Measurements from ENCODE around the gene PFKFB3.
A peak's percentile ranks its signal among the peaks of the same experiment; 100 is the strongest.
"Not testable (repeated sequence)": the region's sequence is repeated elsewhere in the genome, so short reads cannot be mapped to it uniquely, and the experiment has no call there.

Gene PFKFB3

DNA sequence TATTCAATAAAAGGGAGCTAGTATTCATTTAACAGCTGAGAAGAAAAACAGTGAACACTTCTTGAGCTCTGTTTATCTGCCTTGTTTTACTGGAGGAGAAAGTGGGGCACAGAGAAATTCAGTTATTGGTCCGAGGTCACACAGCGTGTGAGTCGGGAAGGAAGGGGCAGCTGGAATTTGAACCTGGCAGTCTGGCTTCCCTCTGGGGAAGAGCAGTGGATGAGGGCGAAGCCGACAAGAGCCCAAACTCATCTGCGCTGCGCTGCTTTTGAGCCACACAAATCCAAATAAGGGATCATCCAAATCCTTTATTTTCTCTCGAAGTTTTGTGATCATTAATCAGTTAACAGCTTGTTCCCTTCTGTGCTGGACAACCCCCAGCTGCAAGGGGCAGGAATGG lies 23.7 kb upstream of the PFKFB3 start:
- no peak for DNase-seq

DNA sequence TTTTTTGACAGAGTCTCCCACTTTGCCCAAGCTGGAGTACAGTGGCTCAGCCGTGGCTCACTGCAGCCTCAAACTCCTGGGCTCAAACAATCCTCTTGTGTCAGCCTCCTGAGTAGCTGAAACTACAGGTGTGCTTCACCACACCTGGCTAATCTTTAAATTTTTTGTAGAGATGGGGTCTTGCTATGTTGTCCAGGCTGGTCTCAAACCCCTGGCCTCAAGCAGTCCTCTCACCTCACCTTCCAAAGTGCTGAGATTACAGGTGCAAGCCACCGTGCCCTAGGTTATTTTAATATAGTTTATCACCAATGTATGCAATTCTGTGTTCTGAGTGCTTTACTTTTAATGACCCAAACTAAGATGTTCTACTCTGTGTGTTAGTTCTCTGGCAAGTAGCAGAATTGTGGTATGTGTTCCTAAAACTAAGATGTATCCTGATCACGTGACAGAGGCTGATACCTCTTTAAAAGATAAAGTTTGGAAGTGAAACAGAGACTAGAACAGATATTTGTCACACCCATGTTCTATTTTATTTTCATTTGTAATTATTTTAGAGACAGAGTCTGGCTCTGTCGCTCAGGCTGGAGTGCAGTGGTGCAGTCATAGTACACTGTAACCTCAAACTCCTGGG lies 22.1 kb upstream of the PFKFB3 start:
- no peak for DNase-seq

DNA sequence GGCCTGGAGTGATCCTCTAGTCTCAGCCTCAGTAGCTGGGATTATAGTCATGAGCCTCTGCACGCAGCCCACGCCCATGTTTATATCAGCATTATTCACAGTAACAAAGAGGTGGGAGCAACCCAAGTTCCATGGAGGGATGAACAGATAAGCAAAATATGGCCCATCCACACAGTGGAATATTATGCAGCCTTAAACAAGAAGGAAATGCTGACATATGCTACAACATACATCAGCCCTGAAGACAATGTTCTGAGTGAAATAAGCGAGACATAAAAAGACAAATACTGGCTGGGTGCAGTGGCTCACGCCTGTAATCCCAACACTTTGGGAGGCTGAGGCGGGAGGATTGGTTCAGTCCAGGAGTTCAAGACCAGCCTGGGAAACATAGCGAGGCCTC lies 21.5 kb upstream of the PFKFB3 start:
- DNase-seq: no peak

DNA sequence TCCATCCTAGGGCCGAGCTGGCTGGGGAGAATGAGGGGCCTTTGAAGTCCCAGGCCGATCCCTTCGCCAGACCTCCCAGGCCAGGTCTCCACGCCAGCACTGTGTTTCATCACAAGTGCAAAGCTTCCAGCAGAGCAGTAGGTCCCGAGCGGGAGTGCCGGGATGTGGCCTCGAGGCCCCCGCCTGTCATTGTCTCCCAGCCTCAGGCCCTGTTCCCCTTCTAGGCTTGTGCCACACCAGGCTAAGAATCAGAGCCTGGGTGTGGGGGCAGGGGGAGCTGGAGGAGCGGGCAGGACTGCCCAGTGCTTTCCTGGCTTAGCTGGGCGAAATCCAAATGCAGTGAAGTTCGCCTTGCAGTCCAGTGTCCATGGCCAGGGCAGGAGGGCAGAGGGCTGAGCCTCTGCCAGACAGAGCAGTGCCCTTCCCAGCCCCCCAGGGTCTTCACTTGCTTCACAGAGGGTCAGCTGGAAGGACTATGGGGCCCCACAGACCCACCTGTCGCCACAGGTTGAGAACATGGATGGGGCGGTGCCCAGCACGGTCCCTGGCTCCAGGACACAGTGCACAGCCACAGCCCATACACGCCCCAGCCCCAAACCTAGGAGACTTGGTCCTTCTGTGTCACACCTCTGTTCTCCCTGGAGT lies 20.2 kb upstream of the PFKFB3 start:
- DNase-seq: no peak

DNA sequence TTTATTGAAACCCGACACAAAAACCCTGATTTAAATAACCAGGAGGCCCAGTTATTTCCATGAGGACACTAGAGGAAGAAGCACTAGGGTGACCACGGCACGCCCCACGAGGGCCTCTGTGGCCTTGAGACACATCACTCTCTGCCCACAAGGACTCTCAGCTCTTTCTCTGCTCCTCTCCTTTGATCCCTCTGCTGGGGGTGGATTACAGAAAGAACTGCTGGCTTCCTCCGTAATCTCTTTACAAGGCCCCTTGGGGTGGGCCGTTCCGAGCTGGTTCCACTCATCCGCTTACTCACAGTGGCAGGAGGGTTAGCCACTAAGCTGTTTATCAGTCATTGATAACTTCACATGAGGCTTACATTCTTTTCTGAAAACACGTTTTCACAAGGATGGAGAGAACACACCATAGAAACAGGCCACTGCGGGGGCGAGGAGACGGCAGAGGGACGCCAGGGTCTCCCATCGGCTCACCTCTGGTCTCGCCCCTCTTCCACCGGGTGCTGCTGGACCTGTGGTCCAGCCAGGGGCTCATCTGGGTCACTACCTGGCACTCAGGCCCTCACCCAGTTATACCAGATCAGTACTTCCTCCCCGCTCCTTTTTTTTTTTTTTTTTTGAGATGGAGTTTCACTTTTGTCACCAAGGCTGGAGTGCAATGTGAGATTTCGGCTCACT lies 17.6 kb upstream of the PFKFB3 start:
- no peak for DNase-seq

DNA sequence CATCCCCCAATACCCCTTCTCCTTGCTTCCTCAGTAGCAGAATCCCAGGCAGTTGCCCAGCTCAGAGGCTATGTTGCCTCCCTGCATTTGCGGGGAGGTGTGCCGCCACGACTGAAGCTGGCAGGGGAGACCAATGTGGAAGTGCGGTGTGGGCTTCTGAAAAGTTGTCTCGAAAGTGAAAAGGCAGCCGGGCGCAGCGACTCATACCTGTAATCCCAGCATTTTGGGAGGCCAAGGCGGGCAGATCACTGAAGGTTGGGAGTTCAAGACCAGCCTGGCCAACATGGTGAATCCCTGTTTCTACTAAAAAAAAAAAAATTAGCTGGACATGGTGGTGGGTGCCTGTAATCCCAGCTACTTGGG lies 15.9 kb upstream of the PFKFB3 start:
- no peak for DNase-seq

DNA sequence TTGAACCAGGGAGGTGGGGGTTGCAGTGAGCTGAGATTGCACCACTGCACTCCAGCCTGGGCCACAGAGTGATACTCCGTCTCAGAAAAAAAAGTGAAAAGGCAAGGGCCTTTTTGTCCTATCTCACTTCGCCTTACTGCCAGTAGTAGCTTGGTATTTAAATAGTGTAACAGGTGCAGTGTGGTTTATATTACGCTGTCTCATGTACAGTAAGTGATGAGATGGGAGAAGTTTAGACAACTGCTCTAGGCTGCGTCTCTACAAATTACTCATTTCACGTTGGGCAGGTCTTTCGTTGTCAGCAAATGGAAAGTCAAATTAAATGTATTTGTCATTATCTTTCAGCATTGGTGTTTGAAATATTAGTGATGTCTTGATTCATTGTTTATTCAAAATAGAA lies 15.5 kb upstream of the PFKFB3 start:
- no peak for DNase-seq

DNA sequence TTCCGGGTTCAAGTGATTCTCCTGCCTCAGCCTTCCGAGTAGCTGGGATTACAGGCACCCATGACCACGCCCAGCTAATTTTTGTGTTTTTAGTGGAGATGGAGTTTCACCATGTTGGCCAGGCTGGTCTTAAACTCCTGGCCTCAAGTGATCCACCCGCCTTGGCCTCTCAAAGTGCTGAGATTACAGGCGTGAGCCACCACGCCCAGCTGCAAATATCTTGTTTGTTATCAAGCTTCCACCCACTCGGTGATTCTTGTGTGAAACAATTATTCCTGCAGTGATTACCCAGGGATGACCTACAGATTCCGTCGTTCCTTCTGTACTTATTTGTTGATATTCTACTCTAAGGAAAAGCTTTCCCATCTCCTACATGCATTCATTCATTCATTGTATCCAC lies 12.7 kb upstream of the PFKFB3 start:
- DNase-seq: not testable (repeated sequence)

DNA sequence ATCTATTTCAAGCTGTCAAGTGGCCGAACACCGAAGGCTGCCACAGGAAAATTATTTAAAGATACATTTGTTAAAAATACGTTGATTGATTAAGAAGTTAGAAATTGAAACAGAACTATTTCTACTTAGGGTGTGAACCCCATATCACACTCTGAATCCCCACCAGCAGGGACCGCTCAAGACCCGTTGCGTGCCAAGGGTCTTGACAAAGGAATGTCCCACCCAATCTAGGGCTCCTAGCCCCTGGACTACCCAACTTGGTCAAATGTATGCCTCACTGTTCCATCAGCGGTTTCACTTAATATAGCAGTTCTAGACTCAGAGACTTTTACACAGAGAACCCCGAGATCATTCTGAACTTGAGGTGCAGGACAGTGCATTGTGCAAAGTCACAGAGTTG lies 11.6 kb upstream of the PFKFB3 start:
- no peak for DNase-seq

DNA sequence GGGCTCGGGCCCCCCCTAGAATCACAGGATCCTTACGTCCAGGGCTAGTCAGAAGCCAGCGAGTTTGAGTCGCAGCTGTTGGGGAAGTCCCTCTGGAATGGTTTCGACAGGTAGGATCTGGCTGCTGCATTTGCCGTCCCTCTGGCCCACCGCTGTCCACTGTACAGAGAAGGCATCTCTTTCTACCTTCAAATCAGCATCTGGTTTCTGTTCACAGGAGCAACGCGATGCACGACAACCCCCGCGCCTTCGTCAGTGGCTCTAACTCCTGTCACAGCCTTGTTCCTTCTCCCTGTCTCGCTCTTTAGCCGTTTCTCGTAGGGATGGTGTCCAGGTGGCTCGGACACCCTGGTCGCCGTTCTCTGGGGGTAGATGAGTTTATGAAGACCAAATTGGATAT lies 11.2 kb upstream of the PFKFB3 start:
- no peak for DNase-seq

DNA sequence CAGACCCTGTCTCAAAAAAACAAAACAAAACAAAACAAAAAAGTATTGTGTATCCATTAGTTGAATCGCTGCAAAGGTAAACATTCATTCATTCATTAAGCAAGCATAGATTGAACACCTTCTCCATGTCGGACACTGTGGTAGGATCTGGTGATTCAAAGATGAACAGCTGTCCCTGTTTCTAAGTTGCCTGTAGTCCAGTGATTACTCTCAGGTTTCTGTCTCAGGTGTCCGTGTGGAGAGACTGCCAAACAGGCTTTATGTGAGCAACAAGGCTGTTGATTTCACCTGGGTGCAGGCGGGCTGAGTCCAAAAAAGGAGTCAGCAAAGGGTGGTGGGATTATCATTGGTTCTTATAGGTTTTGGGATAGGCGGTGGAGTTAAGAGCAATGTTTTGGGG lies 9.4 kb upstream of the PFKFB3 start:
- DNase-seq: not testable (repeated sequence)

DNA sequence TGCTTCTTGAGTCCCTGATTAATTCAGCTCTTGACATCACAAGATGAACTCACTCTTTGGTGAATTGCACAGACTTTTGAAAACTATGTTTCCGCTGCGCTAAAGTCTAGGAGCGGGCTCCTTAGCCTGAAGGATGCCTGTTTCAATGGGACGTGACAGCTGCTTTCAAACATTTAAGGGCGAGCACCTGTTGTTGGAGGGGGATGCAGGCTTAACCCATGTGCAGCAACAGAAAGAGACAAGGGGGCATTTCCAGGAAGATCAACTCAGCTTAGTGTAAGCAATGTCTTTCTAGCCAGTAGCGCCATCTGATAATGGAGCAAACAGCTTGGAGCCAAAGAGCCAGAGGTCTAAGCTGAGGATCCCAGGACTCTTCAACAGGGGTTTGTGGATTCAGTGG lies 8.4 kb upstream of the PFKFB3 start:
- no peak for DNase-seq

DNA sequence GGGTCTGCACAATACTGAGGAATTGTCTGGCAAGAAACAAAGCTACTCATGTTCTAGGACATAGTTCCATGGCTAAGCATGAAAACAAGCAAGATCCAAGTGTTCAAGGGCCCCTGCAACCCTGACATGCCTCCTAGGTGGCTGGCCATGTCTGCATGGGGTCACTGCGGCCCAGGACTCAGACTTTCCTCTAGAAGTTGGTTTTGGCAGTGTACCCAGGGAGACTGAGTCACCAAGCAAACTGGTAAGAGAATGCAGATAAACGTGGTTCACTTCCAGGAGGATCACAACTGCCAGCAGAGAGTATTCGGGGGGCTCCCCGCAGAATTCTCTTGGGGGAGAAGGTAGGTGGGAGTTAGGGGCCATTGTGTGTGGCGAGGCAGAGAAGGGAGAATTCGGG lies 7.4 kb upstream of the PFKFB3 start:
- DNase-seq: no peak

DNA sequence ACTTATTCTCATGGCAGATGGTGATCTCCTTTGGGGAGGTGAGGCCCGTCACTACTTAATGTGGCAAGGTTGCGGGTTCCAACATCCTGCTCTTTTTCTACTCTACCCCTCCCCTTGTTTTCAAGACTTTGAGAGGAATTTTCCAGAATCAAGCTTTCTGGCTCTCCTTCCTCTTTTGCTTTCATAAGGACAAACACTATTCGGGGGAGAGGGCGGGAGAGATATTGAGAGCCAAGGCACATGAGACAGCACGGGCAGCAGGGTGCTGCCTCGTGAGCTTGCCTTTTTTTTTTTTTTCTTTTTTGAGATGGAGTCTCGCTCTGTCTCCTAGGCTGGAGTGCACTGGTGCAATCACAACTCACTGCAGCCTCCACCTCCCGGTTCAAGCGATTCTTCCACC lies 6.9 kb upstream of the PFKFB3 start:
- DNase-seq: no peak

DNA sequence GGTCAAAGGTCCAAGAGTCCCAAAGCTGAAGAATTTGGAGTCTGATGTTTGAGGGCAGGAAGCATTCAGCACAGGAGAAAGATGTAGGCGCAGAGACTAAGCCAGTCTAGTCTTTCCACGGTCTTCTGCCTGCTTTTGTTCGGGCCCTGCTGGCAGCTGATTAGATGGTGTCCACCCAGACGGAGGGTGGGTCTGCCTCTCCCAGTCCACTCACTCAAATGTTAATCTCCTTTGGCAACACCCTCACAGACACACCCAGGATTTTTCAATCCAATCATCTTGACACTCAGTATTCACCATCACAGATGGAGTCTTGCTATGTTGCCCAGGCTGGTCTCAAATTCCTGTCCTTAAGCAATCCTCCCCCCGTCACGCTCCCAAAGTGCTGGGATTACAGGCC lies 6.2 kb upstream of the PFKFB3 start:
- DNase-seq: not testable (repeated sequence)

DNA sequence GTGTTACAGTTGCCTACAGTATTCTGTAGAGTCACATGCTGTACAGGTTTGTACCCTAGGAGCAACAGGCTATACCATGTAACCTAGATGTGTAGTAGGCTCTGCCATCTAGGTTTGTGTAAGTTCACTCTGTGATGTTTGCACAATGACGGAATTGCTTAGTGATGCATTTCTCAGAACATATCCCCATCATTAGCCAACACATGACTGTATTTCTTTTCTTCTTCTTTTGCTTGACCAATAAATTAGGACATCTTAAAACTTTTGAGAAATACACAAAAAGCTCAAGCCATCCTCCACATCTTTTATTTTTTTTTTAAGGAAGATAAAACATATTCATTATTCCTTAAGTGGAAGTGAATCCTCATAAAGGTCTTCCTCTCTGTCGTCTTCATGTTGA lies 5.4 kb upstream of the PFKFB3 start:
- no peak for DNase-seq

DNA sequence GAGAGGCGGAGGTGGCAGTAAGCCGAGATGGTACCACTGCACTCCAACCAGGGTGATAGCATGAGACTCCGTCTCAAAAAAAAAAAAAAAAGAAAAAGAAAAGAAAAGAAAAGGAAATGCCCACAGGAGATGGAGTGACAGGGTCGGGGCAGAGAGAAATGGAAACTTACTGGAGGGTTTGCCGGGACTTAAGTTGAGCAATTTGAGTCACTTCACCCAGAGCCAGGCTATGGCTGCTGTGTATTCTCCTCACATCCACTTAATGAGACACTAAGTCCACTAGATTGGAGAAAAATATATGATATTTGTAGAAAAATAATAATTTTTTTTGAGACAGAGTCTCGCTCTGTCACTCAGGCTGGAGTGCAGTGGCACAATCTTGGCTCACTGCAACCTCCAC lies 4.6 kb upstream of the PFKFB3 start:
- no peak for DNase-seq

DNA sequence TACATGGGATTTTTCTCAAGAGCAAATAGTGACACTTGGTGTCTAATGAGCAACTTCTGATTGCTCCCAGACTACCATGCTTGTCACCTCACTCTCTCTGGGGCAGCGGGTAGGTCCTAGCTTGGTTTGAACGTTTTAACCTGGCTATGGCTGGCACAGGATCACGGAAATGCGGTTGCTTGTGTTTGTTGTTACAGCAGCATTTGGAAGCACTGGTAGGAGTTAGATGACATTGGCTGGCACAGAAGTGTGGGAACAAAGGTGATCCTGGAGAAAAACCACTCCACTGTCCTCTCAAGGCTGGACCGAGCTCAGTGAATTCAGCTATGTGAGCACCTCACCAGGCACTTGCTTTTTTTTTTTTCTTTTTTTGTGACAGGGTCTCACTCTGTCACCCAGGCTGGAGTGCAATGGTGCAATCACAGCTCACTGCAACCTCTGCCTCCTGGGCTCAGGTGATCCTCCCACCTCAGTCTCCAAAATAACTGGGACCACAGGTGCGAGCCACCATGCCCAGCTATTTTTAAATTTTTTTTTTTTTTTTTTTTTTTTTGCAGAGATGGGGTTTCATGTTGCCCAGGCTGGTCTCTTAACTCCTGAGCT lies 3.5 kb upstream of the PFKFB3 start:
- DNase-seq: no peak

DNA sequence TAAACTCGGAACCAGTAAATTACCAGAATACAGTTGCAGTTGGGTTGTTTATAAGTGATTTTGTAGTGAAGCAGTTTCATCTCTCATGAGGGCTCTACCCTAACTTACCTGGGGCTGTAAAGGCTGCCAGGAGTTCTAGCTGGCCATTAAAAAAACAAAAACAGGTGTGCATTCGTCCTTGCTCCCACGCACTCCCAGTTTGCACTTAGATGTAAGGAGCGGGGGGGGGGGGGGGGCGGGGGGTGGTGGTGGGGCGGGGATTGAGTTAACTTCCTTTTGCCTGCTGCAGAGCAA lies 2.3 kb upstream of the PFKFB3 start:
- no peak for DNase-seq

DNA sequence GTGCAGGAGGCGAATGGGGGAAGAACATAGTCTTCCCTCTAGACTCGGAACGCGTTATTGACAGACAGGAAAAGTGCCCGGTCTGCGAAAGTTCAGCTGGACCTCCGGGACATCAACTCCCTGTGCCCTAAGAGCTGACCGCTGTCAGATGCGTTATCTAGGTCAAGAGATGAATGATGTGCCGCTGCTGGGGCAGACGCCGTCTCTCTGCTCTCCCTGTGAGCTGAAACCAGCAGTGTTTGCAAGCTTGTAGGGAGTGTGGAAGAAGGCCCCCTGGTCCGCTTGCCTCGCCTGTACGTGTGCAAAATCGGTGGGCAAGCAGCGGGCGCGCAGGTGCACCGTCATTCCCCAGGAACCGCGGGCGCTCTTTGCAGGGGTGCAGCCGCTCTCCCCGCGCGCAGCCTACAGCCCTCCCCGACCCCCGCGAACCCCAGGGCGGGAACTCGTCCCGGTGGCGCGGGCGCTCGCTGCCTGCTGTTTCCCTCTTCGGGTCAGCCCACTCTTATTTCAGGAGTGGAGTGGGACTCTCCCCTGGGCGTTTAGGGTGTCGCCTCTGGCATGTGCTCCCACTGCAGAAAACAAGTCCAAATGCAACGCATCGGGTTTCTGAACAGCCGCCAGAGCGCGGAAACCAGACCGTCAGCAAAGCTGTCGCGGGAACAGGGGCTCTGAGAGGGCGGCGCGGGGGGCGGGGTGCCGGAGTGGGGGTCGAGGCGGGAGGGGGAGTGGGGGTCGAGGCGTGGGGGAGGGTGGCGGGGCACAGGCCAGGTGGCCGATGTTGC lies 1.8 kb upstream of the PFKFB3 start:
- DNase-seq: no peak

DNA sequence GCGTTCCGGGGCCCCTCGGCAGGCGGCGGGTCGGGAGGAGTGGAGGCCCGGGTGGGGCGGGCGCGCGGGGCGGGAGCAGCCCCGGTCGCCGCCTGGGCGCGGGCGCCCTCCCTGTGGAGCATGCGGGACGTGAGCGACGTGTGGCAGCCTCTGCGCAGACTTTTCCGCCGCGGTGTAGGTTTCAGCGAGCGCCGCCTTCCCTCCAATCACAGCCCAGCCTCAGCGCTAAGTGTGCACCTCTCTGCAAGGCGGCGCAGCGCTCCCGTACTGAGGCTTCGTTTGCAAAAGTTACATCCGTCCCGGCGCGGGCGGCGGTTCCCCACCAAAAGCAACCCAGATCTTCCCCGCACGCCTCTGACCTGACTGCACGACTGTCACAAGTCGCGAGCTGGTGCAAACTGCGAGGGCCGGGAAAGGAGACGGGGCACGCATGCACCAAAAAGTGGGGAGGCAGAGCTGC lies 1.2 kb upstream of the PFKFB3 start:
- peak; percentile 71 for DNase-seq

DNA sequence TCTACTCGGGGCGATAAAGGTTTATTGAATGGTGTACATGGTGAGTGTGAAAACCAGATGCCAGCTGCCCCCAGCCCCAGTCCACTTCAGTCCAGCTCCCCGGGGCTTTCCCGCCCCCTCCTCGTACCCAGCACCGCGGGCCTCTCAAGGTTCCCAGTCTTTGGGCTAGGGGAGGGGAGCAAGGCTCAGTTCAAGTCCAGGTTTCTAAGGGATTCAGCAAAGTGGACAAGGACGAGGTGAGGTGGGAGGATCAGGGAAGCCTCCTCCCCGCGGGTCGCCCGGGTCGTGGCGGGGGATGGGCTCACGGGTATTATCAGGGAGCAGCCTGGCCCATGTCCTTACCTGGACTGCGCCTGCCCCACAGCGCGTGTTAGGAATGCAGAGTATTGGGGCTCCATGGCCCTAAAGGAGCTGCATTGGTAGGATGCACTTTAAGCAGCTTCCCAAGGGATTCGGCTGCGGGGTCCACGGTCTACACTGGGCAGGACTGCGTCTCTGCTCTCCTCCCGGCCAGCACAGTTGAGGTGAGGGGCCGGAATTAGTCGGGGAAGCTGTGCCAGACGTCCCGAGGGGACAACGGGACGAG lies 541 bp upstream of the PFKFB3 start:
- DNase-seq: no peak

Data from CD4-positive, alpha-beta T cell treated with Interferon gamma for 1 hour (primary cell).